ENCODE data around the gene P2RY2.

The P2RY2 gene

GRCh38 chr11:73239571-73240189, 21.6 kb downstream of the P2RY2 start:
- no peak for TF ChIP-seq CTCF (IDR thresholded peaks at IDR 0.05; ENCODE audit: low read depth, low read length)
- Histone ChIP-seq H3K27me3 (no peaks in the 10 kb centered on the region), H3K4me1 (peaks cover 18% of the 10 kb centered on the region), H3K36me3 (no peaks in the 10 kb centered on the region), H3K4me3 (ENCODE audit: low read depth, low read length) (no peak overlapping the region), H3K9me3 (no peaks in the 10 kb centered on the region)
- no peak for DNase-seq

DNA sequence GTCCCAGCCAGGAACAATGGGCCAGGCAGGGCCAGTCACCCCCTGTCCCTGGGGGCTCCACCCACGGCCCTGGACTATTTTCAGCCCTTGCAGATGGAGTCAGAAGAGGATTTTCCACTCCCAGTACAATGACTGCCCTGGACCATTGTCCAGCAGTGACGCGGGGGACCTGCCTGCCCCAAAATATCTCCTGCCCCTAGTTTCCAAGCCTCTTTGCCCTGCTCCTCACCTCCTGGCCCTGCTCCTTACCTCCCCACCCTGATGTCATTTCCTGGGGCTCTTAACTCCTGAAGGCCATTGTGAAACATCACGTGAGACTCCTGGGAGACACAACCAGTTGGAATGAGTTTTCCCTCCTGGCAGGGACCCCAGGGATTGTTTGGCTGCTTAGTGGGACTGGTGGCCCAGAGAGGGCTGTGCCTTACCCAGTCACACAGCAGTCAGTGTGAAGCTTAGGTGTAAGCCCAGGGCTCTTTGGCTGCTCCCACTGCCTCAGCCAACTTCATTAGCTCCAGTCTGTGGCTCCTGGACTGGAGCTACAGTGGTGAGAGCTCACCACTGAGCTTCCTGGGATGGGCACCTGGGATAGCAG, 22.2 kb downstream of the P2RY2 start:
- H3K4me1 ChIP-seq: peaks cover 24% of the 10 kb centered on the region
- no peak for TF ChIP-seq CTCF (IDR thresholded peaks at IDR 0.05; ENCODE audit: low read depth, low read length)
- H3K36me3 ChIP-seq: no peaks in the 10 kb centered on the region
- no peak overlapping the region for H3K4me3 ChIP-seq (ENCODE audit: low read depth, low read length)
- no peaks in the 10 kb centered on the region for H3K9me3 ChIP-seq
- H3K27me3 ChIP-seq: no peaks in the 10 kb centered on the region
- DNase-seq: no peak

DNA sequence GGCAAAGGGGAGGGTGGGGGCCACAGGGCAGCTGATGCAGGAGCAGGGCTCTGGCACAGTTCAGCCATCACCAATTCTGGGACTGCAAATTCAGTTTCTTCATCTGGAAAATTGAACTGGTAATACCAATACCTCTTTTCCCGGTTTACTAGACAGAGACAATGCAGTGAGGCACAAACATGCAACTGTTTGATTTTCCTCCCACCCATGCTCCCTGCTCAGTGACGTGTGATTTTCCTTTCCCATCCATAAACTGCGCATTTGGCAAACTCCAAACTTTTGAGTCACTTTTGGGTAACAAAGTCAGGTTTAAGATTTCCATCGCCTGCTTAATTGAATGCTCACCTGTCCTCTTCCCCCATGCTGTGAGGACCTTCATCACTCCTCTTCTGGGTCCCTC, 23.2 kb downstream of the P2RY2 start:
- Histone ChIP-seq H3K4me1 (peaks cover 31% of the 10 kb centered on the region), H3K36me3 (no peaks in the 10 kb centered on the region), H3K9me3 (no peaks in the 10 kb centered on the region), H3K27me3 (no peaks in the 10 kb centered on the region), H3K4me3 (ENCODE audit: low read depth, low read length) (no peak overlapping the region)
- no peak for DNase-seq
- no peak for TF ChIP-seq CTCF (IDR thresholded peaks at IDR 0.05; ENCODE audit: low read depth, low read length)

DNA sequence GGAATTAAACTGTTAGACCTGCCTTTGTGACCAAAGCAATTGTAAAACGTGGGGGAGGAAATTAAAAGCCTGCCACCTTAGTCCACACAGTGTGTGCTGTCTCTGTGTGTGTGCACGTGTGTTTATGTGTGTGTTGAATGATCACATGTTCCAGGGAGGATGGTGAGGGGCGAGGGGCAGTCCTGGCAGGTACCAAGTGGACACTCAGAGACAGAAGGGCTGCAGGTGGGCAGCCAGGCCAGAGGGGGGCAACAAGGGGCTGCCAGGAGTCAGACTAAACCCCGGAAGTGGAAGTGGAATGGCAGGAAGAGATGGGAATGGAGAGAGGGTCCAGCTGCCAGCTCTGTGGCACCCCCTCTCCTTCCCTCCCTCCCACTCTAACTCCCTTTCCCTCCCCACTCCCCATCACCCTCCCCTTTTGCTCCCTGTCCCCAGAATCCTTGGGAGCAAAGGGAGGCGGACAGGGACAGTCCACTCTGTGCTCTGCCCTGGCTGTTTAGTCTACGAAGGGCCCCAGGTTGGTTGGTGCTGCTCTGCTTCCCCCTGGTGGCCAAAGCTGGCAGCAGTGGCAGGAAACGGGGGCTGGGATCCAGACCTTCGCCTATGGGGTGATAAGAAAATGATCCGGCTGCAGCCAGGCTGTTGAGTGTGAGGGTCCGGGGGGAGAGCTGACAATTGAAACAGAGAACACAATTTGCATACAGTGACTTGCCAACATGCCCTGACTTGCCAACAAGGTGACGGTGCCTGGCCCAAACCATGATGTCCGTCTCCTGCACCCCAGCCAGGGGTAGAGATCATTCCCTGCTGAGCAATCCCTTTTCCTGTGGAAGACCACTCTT, 24.4 kb downstream of the P2RY2 start:
- Histone ChIP-seq H3K4me3 (ENCODE audit: low read depth, low read length) (peak overlapping the region; percentile 61), H3K36me3 (no peaks in the 10 kb centered on the region), H3K4me1 (peaks cover 34% of the 10 kb centered on the region), H3K27me3 (no peaks in the 10 kb centered on the region), H3K9me3 (no peaks in the 10 kb centered on the region)
- DNase-seq: peak; percentile 89
- TF ChIP-seq CTCF (IDR thresholded peaks at IDR 0.05; ENCODE audit: low read depth, low read length): peak; percentile 95

GRCh38 chr11:73243093-73243485, 25.0 kb downstream of the P2RY2 start:
- Histone ChIP-seq H3K4me3 (ENCODE audit: low read depth, low read length) (no peak overlapping the region), H3K36me3 (no peaks in the 10 kb centered on the region), H3K4me1 (peaks cover 31% of the 10 kb centered on the region), H3K9me3 (no peaks in the 10 kb centered on the region), H3K27me3 (no peaks in the 10 kb centered on the region)
- no peak for TF ChIP-seq CTCF (IDR thresholded peaks at IDR 0.05; ENCODE audit: low read depth, low read length)
- DNase-seq: no peak
